SK-N-SH (cell line): Measurements from ENCODE around the gene DSTN. TPM values are rescaled to one million over a fixed set of nuclear protein-coding genes. Genes with fewer than 3 reads are reported as not detected.

Experiments used
- CTCF ChIA-PET: fragments of 300-600, 350-600 bp; formaldehyde crosslinking; extraction: SDS; loops from one replicate; lab custom pipeline; 2021; lab: Yijun Ruan, JAX
- POLR2A ChIA-PET: fragments of 350-600 bp; sonication (Branson Sonifier 250); formaldehyde crosslinking; extraction: SDS; loops from one replicate; lab custom pipeline; 2020; ENCODE audit warnings: antibody characterized with exemption, inconsistent platforms; lab: Yijun Ruan, JAX
- DNase-seq: peaks from one replicate; pipeline ENCODE4 v3.0.0; 2012
- H2AFZ ChIP-seq: fragments of 200-600 bp; sonication (generic); 2 replicates; pipeline ENCODE4 v1.8.1; 2016; ENCODE audit warnings: antibody characterized with exemption, mild to moderate bottlenecking, low read depth
- H3F3A ChIP-seq: fragments of 200-600 bp; sonication (generic); replicated peaks from 2 replicates; pipeline ENCODE3; 2016; ENCODE audit warnings: antibody characterized with exemption, mild to moderate bottlenecking; ENCODE audit not compliant: insufficient read depth
- H3K27ac ChIP-seq, 2 experiments: fragments of 200-500 bp in 1 of 2; fragments of 200-600 bp in 1 of 2; sonication (Bioruptor generic) in 1 of 2; sonication (generic), shearing (Covaris generic) in 1 of 2; 2 replicates each; pipeline versions ENCODE4 v1.5.1 to v1.6.1; 2014 to 2016; ENCODE audit warnings: low read depth in 2 of 2, inconsistent platforms in 1 of 2, low read length in 1 of 2, mild to moderate bottlenecking in 1 of 2, mixed read lengths in 1 of 2
- H3K27me3 ChIP-seq: fragments of 200-600 bp; sonication (generic), shearing (Covaris generic); 2 replicates; pipeline ENCODE4 v1.6.1; 2016; ENCODE audit warnings: mixed run types; ENCODE audit not compliant: insufficient read depth
- H3K36me3 ChIP-seq, 2 experiments: fragments of 200-500 bp in 1 of 2; fragments of 200-600 bp in 1 of 2; sonication (Bioruptor generic) in 1 of 2; sonication (generic) in 1 of 2; replicated peaks in 1 of 2; 2 replicates each; pipeline versions ENCODE3 to v1.5.1; 2014 to 2016; ENCODE audit warnings: low read length in 1 of 2, mild to moderate bottlenecking in 1 of 2; ENCODE audit not compliant: insufficient read depth in 2 of 2, control insufficient read depth in 1 of 2
- H3K4me1 ChIP-seq, 2 experiments: fragments of 200-500 bp in 1 of 2; fragments of 200-600 bp in 1 of 2; sonication (Bioruptor generic) in 1 of 2; sonication (generic), shearing (Covaris generic) in 1 of 2; 2 replicates each; pipeline versions ENCODE4 v1.5.1 to v1.6.1; 2014 to 2016; ENCODE audit warnings: low read depth in 1 of 2, low read length in 1 of 2, mixed run types in 1 of 2; ENCODE audit not compliant: insufficient read depth in 2 of 2, control insufficient read depth in 1 of 2
- H3K4me2 ChIP-seq: fragments of 200-600 bp; sonication (generic), shearing (Covaris generic); 2 replicates; pipeline ENCODE4 v1.6.1; 2017; ENCODE audit warnings: mixed run types
- H3K4me3 ChIP-seq, 2 experiments: fragments of 200-500 bp in 1 of 2; fragments of 200-600 bp in 1 of 2; sonication (Bioruptor generic) in 1 of 2; sonication (generic), shearing (Covaris generic) in 1 of 2; 2 replicates each; pipeline versions ENCODE4 v1.5.1 to v1.8.1; 2014 to 2016; ENCODE audit warnings: low read depth in 2 of 2, inconsistent platforms in 1 of 2, low read length in 1 of 2, mild to moderate bottlenecking in 1 of 2, mixed read lengths in 1 of 2, moderate library complexity in 1 of 2
- H3K79me2 ChIP-seq: fragments of 200-600 bp; sonication (generic); 2 replicates; pipeline ENCODE4 v1.8.1; 2017; ENCODE audit warnings: mild to moderate bottlenecking; ENCODE audit not compliant: insufficient read depth
- H3K9ac ChIP-seq: fragments of 200-600 bp; sonication (generic); 2 replicates; pipeline ENCODE4 v1.6.1; 2017; ENCODE audit warnings: mixed run types
- H3K9me2 ChIP-seq: fragments of 200-600 bp; sonication (generic); 2 replicates; pipeline ENCODE4 v1.6.1; 2017; ENCODE audit warnings: mixed run types
- H3K9me3 ChIP-seq: fragments of 200-600 bp; sonication (generic); 2 replicates; pipeline ENCODE4 v1.6.1; 2017; ENCODE audit warnings: mixed run types, mild to moderate bottlenecking, moderate library complexity
- H4K20me1 ChIP-seq: fragments of 200-600 bp; sonication (generic); 2 replicates; pipeline ENCODE4 v1.6.1; 2017; ENCODE audit warnings: mild to moderate bottlenecking, mixed run types; ENCODE audit not compliant: insufficient read depth
- EP300 ChIP-seq, 2 experiments: IDR thresholded peaks; 2 replicates each; pipeline versions ENCODE4 v1.4.0 to v1.6.1; 2012; ENCODE audit warnings: borderline replicate concordance in 1 of 2, low read depth in 1 of 2, low read length in 1 of 2
- FOSL2 ChIP-seq: IDR thresholded peaks from 2 replicates; pipeline ENCODE4 v1.4.0; 2012; ENCODE audit warnings: low read depth, mild to moderate bottlenecking, moderate library complexity, borderline replicate concordance
- FOXM1 ChIP-seq: IDR thresholded peaks from 2 replicates; pipeline ENCODE4 v1.4.0; 2012; ENCODE audit warnings: low read depth, mild to moderate bottlenecking
- GABPA ChIP-seq: IDR thresholded peaks from 2 replicates; pipeline ENCODE4 v1.4.0; 2012; ENCODE audit warnings: low read depth, mild to moderate bottlenecking
- GATA2 ChIP-seq: sonication (generic); formaldehyde crosslinking; IDR thresholded peaks from 2 replicates; pipeline ENCODE4 v1.5.0; 2020; ENCODE audit warnings: mild to moderate bottlenecking, missing genetic modification reagents
- JUND ChIP-seq: IDR thresholded peaks from 2 replicates; pipeline ENCODE4 v1.4.0; 2012
- MAX ChIP-seq: IDR thresholded peaks from 2 replicates; pipeline ENCODE4 v1.4.0; 2012; ENCODE audit warnings: low read depth
- MEF2A ChIP-seq: IDR thresholded peaks from 2 replicates; pipeline ENCODE4 v1.4.0; 2012; ENCODE audit warnings: low read depth, borderline replicate concordance
- NFIC ChIP-seq: IDR thresholded peaks from 2 replicates; pipeline ENCODE4 v1.4.0; 2012; ENCODE audit warnings: borderline replicate concordance
- PBX3 ChIP-seq: IDR thresholded peaks from 2 replicates; pipeline ENCODE4; 2012
- POLR2AphosphoS5 ChIP-seq: IDR thresholded peaks from 2 replicates; pipeline ENCODE4 v1.6.1; 2012; ENCODE audit warnings: low read depth, low read length
- RXRA ChIP-seq: IDR thresholded peaks from 2 replicates; pipeline ENCODE4 v1.4.0; 2012; ENCODE audit warnings: low read depth, mild to moderate bottlenecking, borderline replicate concordance
- SMC3 ChIP-seq: IDR thresholded peaks from 2 replicates; pipeline ENCODE4 v1.6.1; 2012; ENCODE audit warnings: low read depth, low read length, improper control_type of control experiment
- TAF1 ChIP-seq: IDR thresholded peaks from 2 replicates; pipeline ENCODE4 v1.6.1; 2012; ENCODE audit warnings: low read depth, mild to moderate bottlenecking, low read length, moderate library complexity, borderline replicate concordance
- TEAD4 ChIP-seq: IDR thresholded peaks from 2 replicates; pipeline ENCODE4 v1.4.0; 2012; ENCODE audit warnings: mild to moderate bottlenecking, borderline replicate concordance; ENCODE audit not compliant: insufficient read depth
- USF1 ChIP-seq: IDR thresholded peaks from 2 replicates; pipeline ENCODE4 v1.4.0; 2012; ENCODE audit warnings: low read depth, borderline replicate concordance
- USF2 ChIP-seq: fragments of 150-350 bp; IDR thresholded peaks from 2 replicates; pipeline ENCODE4 v1.6.1; 2017; ENCODE audit warnings: antibody characterized with exemption, low read length, low read depth, borderline replicate concordance
- WGBS: methylation state at CpG from one replicate; pipeline ENCODE4 v1.1.6; 2017; ENCODE audit warnings: low lambda C conversion rate; 5-methylcytosine and 5-hydroxymethylcytosine counted together
- polyA plus RNA-seq, 3 experiments: library from polyadenylated mRNA; depleted of rRNA; stranded (reverse); fragments of >200 nt; gene quantifications; 2 replicates each; pipeline ENCODE4 v1.2.3, GENCODE V29; 2012
- TF ChIP-seq, protein P1 (sequence below): fragments of 150-350 bp; IDR thresholded peaks from 2 replicates; pipeline ENCODE4 v1.6.1; 2016; ENCODE audit warnings: mild to moderate bottlenecking, low read depth, low read length
- TF ChIP-seq, protein P2 (sequence below): fragments of 200-600 bp; sonication (generic); IDR thresholded peaks from 2 replicates; pipeline ENCODE4 v1.6.1; 2017; ENCODE audit warnings: antibody characterized with exemption, mild to moderate bottlenecking, moderate library complexity

DSTN gene
- polyA plus RNA-seq, 1 of the 3 experiments (the other 2 are of a cell fraction) = 167 TPM

DNA sequence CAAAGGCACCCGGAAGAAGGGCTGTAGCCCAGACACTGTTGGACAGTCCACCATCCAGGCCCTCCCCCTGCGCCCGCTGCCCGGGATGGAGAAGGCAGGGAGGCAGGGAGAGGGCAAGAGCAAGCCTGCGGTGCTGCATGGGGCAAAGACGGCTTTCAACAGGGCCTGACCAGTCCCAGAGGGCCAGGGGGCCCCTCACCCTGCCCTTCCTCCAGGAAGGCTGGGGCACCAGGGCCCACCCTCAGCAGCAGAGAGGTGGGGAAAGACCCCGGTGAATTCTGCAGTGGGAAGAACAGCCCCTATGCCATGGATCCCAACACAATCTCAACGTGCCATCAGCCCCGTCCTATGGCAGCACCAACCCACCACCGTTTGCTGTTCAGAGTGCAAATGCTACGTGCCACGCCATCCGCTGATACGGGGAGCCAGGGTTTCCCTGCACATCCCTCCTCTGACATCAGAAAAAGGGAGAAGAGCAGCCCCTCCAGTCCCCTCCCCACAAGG, 71.1 kb downstream of the DSTN start (continued):
- TF ChIP-seq, protein P1, sequence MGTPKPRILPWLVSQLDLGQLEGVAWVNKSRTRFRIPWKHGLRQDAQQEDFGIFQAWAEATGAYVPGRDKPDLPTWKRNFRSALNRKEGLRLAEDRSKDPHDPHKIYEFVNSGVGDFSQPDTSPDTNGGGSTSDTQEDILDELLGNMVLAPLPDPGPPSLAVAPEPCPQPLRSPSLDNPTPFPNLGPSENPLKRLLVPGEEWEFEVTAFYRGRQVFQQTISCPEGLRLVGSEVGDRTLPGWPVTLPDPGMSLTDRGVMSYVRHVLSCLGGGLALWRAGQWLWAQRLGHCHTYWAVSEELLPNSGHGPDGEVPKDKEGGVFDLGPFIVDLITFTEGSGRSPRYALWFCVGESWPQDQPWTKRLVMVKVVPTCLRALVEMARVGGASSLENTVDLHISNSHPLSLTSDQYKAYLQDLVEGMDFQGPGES = no peak
- no peak for TF ChIP-seq TEAD4
- TF ChIP-seq, protein P2, sequence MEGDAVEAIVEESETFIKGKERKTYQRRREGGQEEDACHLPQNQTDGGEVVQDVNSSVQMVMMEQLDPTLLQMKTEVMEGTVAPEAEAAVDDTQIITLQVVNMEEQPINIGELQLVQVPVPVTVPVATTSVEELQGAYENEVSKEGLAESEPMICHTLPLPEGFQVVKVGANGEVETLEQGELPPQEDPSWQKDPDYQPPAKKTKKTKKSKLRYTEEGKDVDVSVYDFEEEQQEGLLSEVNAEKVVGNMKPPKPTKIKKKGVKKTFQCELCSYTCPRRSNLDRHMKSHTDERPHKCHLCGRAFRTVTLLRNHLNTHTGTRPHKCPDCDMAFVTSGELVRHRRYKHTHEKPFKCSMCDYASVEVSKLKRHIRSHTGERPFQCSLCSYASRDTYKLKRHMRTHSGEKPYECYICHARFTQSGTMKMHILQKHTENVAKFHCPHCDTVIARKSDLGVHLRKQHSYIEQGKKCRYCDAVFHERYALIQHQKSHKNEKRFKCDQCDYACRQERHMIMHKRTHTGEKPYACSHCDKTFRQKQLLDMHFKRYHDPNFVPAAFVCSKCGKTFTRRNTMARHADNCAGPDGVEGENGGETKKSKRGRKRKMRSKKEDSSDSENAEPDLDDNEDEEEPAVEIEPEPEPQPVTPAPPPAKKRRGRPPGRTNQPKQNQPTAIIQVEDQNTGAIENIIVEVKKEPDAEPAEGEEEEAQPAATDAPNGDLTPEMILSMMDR = no peak
- no peak for TF ChIP-seq GATA2 (CRISPR knock-in tag)
- no peak for TF ChIP-seq GABPA
- TF ChIP-seq MAX = no peak
- no peak for TF ChIP-seq RXRA
- TF ChIP-seq, all 33 proteins: peak for 0

- no peak overlapping the region for H2AFZ ChIP-seq
- peaks cover 57% of the 10 kb centered on the region for H3K79me2 ChIP-seq
- H3K4me2 ChIP-seq = no peak overlapping the region
- H3F3A ChIP-seq = no peaks in the 10 kb centered on the region
- DNase-seq = no peak
- peaks cover 0 to 28% of the 10 kb centered on the region in 2 experiments; a peak in 1 of 4 replicates for H3K4me1 ChIP-seq
- no peaks in the 10 kb centered on the region for H3K27me3 ChIP-seq
- peaks cover 5 to 37% of the 10 kb centered on the region in 2 experiments for H3K36me3 ChIP-seq
- no peak overlapping the region for H3K27ac ChIP-seq
- ChIA-PET CTCF (no interaction called here), POLR2A (no interaction called here)
- TF ChIP-seq PBX3 = no peak
- no peak for TF ChIP-seq RXRA
- TF ChIP-seq TAF1 = no peak
- no peak for TF ChIP-seq GABPA
- TF ChIP-seq EP300 (IDR thresholded peaks at IDR 0.05; ENCODE audit: borderline replicate concordance in 1 of 2, low read depth in 1 of 2, low read length in 1 of 2) = no peak
- TF ChIP-seq USF1 = no peak
- no peak for TF ChIP-seq JUND
- TF ChIP-seq MEF2A = no peak
- TF ChIP-seq MAX = no peak
- no peak for TF ChIP-seq FOXM1
- TF ChIP-seq NFIC = no peak
- no peak for TF ChIP-seq POLR2AphosphoS5
- TF ChIP-seq GATA2 (CRISPR knock-in tag) = no peak
- no peak for TF ChIP-seq TEAD4
- no peak for TF ChIP-seq FOSL2
- TF ChIP-seq USF2 = no peak
- TF ChIP-seq SMC3 = no peak
- peaks cover 71% of the 10 kb centered on the region for H4K20me1 ChIP-seq
- 97% methylated on average over 13 of the region's 18 CpGs for WGBS
- no peaks in the 10 kb centered on the region for H3K9me3 ChIP-seq
- no peaks in the 10 kb centered on the region for H3K9me2 ChIP-seq
- no peak overlapping the region for H3K9ac ChIP-seq
- no peak overlapping the region for H3K4me3 ChIP-seq
Observed at GRCh38 chr20:17641520-17641964, 71.7 kb downstream of the DSTN start.
